ENCODE data around the gene HOXC11.

HOXC11 gene

GRCh38 chr12:53973236-53974042 is 513 bp downstream of the HOXC11 start:
- no peak for DNase-seq (ENCODE audit: low read depth in 2 of 2)

DNA sequence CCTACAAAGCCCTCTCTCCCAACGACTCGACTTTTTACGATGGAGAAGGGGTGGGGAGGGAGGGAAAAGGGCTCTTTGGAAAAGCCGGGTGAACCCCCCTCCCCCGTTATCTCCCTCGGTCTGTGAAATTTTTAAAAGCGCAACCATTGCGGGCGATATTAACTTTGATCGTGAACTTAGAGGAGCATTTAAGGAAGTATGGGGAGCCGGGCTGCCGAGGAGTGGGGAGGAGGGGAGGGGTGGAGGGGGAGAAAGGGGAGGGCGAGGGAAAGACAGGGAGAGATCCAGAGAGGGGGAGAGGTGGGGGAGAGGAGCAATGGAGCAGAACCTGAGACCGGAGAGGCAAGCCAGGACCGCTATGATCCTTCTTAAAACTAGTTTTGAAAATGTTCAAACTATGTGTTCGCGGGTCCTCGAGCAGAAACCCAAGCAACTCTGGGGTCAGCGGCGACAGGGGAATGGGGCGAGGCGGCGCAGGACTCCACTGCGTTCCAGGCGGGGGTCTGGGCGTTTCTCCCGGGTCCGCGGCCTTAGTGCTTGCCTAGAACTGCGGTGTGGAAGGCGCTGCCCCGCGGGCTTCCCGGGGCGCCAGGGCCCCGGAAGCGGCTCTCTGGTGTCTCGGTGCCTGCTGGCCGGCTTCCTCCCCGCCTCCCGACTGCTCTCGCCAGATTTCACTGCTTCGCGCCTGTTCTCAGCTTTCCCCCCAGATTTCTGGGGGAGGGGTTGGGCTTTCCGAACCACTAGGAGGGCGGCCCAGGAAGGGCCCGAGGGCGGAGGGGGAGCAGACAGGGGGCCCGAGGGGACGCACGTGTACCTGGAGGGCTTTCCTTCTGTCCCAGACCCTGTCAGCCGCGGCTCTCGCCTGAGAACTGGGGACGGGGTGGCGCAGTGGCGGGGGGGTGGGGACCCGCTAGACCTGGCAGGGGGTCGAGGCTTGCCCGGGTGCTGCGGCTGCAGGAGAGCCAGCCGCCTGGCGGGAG is 1.4 kb downstream of the HOXC11 start, which contains the start of gene HOTAIR:
Gene HOTAIR, minus strand, starts transcription at position 871 of the 980 bp plus-strand sequence.
- no peak for DNase-seq (ENCODE audit: low read depth in 2 of 2)

DNA sequence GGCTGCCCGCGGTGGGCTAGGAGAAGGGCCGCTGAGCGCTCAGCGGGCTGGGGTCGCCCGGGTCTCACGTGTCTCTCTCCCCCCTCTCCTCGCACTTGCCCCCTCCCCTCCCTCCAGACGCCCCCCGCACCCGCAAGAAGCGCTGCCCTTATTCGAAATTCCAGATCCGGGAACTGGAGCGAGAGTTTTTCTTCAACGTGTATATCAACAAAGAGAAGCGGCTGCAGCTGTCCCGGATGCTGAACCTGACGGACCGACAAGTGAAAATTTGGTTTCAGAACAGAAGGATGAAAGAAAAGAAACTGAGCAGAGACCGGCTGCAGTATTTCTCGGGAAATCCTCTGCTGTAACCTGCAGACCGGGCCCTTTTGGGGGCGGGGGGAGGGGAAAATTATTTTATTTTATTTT is 2.1 kb downstream of the HOXC11 start:
- no peak for DNase-seq (ENCODE audit: low read depth in 2 of 2)

GRCh38 chr12:53975479-53976152 is 2.7 kb downstream of the HOXC11 start:
- DNase-seq (ENCODE audit: low read depth in 2 of 2), result no peak

DNA sequence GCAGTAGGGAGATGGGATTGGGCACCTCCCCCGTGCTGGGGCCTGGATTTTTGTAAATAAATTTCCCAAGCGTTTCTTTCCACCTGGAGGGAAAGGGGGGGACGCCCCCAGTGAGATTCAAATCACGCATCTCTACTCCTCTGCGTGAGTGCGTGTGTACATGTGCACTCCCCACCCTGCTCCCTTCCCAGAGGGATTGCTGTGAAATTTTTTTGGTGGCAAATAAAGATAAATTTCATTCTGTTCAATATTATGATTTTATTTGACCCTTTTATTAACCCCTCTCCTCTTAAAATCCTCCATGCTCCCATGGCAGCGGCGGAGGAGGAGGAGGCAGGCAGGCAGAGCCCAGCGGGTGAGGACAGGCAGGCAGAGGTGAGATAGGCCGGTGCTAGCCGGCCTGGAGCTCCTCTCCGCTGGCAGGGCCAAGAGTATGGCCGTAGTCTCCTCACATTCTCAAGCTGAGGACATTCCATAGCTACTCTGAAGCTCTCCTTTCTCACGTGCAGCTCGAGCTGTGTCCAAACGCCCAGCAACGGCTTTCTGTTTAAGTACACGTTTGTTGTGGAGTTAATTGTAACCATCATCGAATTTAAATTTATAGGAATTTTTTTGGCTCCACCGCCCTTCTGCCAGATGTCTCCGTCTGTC is 3.4 kb downstream of the HOXC11 start:
- DNase-seq (ENCODE audit: low read depth in 2 of 2), result no peak

GRCh38 chr12:53976823-53977595 is 4.1 kb downstream of the HOXC11 start:
- no peak for DNase-seq (ENCODE audit: low read depth in 2 of 2)

- no peak for DNase-seq (ENCODE audit: low read depth in 2 of 2)
Observed at GRCh38 chr12:53977596-53978445, 4.9 kb downstream of the HOXC11 start.

GRCh38 chr12:53978477-53979356 is 5.8 kb downstream of the HOXC11 start:
- no peak for DNase-seq (ENCODE audit: low read depth in 2 of 2)

DNA sequence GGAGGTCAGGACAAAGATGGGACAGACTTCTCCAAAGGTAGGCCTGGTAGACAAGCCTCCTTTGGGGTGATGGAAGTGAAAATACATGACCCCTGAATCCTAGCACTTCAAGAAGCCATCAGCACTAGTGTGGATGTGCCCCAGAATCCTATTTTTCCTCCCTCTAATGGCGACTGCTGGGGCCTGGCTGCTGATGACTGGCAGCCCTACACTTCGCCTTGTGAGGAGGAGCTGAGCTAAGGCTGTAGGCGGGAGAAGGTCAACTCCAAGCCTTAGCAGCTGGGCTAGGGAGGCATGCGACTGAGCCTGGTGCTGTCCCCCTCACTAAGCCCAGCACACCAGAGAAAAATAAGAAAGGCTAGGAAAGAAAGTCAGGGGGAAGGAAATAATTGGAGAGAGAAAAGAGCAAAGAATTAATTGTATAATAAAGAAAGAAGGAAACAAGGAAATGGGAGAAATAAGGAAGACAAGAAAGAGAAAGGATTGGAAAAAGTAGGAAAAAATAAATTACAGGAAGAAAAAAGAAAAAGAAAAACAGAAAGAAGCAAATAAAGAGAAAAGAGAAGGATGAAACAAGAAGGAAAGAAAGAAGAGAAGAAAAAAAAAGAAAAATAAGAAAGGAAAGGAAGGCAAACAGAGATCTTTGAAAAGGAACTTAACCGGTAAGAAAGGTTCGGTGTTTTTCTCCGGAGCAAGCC is 7.3 kb downstream of the HOXC11 start:
- no peak for DNase-seq (ENCODE audit: low read depth in 2 of 2)

GRCh38 chr12:53980802-53981496 is 8.0 kb downstream of the HOXC11 start:
- no peak for DNase-seq (ENCODE audit: low read depth in 2 of 2)

DNA sequence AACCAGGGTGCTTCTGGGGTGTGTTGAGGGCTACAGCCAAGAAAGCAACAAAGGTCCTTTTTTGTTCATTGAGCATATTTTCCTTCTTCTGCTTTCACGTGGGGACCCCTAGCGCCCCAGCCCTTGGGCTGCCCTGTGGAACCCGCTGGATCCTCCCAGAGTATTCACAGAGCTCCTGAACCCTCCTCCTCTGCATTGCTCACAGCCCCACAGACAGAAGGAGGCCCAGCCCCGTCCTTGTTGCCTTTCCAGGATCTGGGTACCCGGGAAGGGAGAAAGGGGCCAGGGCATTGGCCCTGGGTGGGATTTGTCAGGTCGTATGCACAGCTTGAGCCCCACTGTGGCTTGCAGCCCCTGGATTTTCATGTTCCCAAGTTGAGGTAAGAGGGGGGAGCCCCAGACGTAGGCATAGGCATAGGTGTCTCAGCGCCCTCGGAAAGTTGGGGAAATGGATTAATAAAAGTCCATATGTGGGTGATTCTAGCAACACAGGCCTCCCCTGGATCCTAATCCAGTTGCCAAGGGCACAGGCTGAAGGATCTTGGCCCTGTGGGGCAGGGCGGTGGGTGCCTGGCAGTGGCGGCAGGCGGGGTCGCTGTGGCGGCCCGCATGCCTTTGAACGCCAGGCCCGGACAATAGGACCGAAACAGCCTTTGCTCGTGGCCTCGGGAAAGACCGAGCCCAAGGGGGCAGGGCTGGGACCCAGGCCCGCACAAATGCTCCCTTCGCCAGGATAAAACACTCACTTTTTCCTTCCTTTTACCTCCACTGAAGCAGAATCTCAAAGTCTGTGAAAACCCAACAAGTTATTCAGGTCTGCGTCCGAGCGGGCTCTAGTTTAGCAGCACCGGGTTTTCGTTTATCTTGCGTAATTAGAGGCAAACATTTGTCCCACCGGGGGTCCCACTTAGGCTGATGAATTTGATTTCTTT is 9.0 kb downstream of the HOXC11 start:
- DNase-seq (ENCODE audit: low read depth in 2 of 2), result no peak

GRCh38 chr12:53982648-53983567 is 10.0 kb downstream of the HOXC11 start:
- DNase-seq (ENCODE audit: low read depth in 2 of 2), result no peak

DNA sequence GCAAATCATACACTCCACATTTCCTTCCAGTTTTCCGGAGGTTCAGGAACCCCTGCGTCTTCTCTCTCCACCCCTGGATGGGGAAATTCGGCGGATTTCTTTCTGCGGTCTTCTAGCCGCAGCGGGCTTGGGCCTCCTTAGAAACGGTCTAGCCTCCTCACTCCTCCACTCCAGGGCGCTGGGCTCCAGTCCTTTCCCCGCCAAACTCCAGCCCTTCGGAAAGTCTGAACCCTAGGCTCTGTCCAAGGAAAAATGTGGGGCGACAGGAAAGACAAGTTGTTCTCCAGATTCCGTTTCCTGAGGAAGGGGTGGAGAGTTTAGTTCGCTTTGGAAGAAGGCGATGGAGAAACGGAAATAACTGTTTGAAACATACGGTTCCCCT is 10.6 kb downstream of the HOXC11 start:
- no peak for DNase-seq (ENCODE audit: low read depth in 2 of 2)

GRCh38 chr12:53983950-53984572 is 11.1 kb downstream of the HOXC11 start:
- no peak for DNase-seq (ENCODE audit: low read depth in 2 of 2)
